SK-N-SH treated with all-trans-retinoic acid at 6 μM for 48 hours (cell line): ENCODE measurements around the gene AKT3.

Experiments
- ATAC-seq: fragments of 200-7000 bp; cut with Tn5 transposase; 3 replicates; pipeline ENCODE4 v1.9.1; 2020; ENCODE audit warnings: mild to moderate bottlenecking, moderate library complexity
- ARNTL ChIP-seq: fragments of 450-650 bp; formaldehyde crosslinking; IDR thresholded peaks from 2 replicates; pipeline ENCODE4 v1.5.0; 2020; ENCODE audit warnings: low read depth, mild to moderate bottlenecking, moderate library complexity, borderline replicate concordance
- BACH2 ChIP-seq: fragments of 250-450 bp; sonication (Bioruptor Pico); IDR thresholded peaks from 2 replicates; pipeline ENCODE4 v1.9.0; 2021; ENCODE audit warnings: mild to moderate bottlenecking, borderline replicate concordance
- CSDC2 ChIP-seq: fragments of 250-450 bp; sonication (Bioruptor Pico); IDR thresholded peaks from 2 replicates; pipeline ENCODE4 v1.5.0; 2020; ENCODE audit warnings: mild to moderate bottlenecking, moderate library complexity
- CSRNP3 ChIP-seq: fragments of 250-450 bp; sonication (Bioruptor Pico); IDR thresholded peaks from 2 replicates; pipeline ENCODE4 v1.5.1; 2021; ENCODE audit warnings: mild to moderate bottlenecking, moderate library complexity
- ESRRG ChIP-seq: fragments of 250-450 bp; sonication (Bioruptor Pico); IDR thresholded peaks from 2 replicates; pipeline ENCODE4 v1.6.1; 2021; ENCODE audit warnings: mild to moderate bottlenecking
- GLIS3 ChIP-seq: fragments of 250-450 bp; sonication (Bioruptor Pico); IDR thresholded peaks from 2 replicates; pipeline ENCODE4 v1.5.0; 2020; ENCODE audit warnings: mild to moderate bottlenecking, moderate library complexity
- ISL1 ChIP-seq: fragments of 250-450 bp; sonication (Bioruptor Pico); IDR thresholded peaks from 2 replicates; pipeline ENCODE4 v2.1.2; 2022; ENCODE audit warnings: mild to moderate bottlenecking, moderate library complexity
- OSR1 ChIP-seq: fragments of 250-450 bp; sonication (Bioruptor Pico); IDR thresholded peaks from 2 replicates; pipeline ENCODE4 v1.8.0; 2022; ENCODE audit warnings: moderate library complexity, mild to moderate bottlenecking, inconsistent platforms
- PATZ1 ChIP-seq: fragments of 250-450 bp; sonication (Bioruptor Pico); IDR thresholded peaks from 2 replicates; pipeline ENCODE4 v1.8.0; 2020; ENCODE audit warnings: mild to moderate bottlenecking, moderate library complexity, borderline replicate concordance
- PPARA ChIP-seq: fragments of 250-450 bp; sonication (Bioruptor Pico); IDR thresholded peaks from 2 replicates; pipeline ENCODE4 v1.5.0; 2020; ENCODE audit warnings: mild to moderate bottlenecking, borderline replicate concordance
- RARB ChIP-seq: fragments of 250-450 bp; sonication (Bioruptor Pico); IDR thresholded peaks from 2 replicates; pipeline ENCODE4 v1.8.0; 2021; ENCODE audit warnings: mild to moderate bottlenecking, moderate library complexity
- SNAI2 ChIP-seq: fragments of 250-450 bp; sonication (Bioruptor Pico); IDR thresholded peaks from 2 replicates; pipeline ENCODE4 v1.5.0; 2020; ENCODE audit warnings: mild to moderate bottlenecking, moderate library complexity
- TCF4 ChIP-seq: fragments of 250-450 bp; sonication (Bioruptor Pico); IDR thresholded peaks from 2 replicates; pipeline ENCODE4 v1.8.0; 2021; ENCODE audit warnings: mild to moderate bottlenecking, moderate library complexity, borderline replicate concordance
- TOX ChIP-seq: fragments of 250-450 bp; sonication (Bioruptor Pico); IDR thresholded peaks from 2 replicates; pipeline ENCODE4 v1.8.0; 2021; ENCODE audit warnings: mild to moderate bottlenecking, moderate library complexity, borderline replicate concordance
- TSHZ2 ChIP-seq: fragments of 250-450 bp; sonication (Bioruptor Pico); IDR thresholded peaks from 2 replicates; pipeline ENCODE4 v1.5.0; 2020; ENCODE audit warnings: mild to moderate bottlenecking, moderate library complexity
- ZC3H10 ChIP-seq: fragments of 250-450 bp; sonication (Bioruptor Pico); IDR thresholded peaks from 2 replicates; pipeline ENCODE4 v1.5.1; 2021; ENCODE audit warnings: mild to moderate bottlenecking, moderate library complexity
- ZFP3 ChIP-seq: fragments of 250-450 bp; sonication (Bioruptor Pico); IDR thresholded peaks from 2 replicates; pipeline ENCODE4 v1.5.0; 2020; ENCODE audit warnings: mild to moderate bottlenecking, moderate library complexity
- ZFP30 ChIP-seq: fragments of 450-650 bp; formaldehyde crosslinking; IDR thresholded peaks from 2 replicates; pipeline ENCODE4 v1.5.0; 2022; ENCODE audit warnings: mild to moderate bottlenecking, moderate library complexity
- ZNF565 ChIP-seq: fragments of 450-650 bp; formaldehyde crosslinking; conservative IDR thresholded peaks from 2 replicates; pipeline ENCODE4 v1.5.0; 2020; ENCODE audit warnings: low read depth, mild to moderate bottlenecking, moderate library complexity
- ZNF70 ChIP-seq: fragments of 450-650 bp; formaldehyde crosslinking; IDR thresholded peaks from 2 replicates; pipeline ENCODE4 v1.5.0; 2020; ENCODE audit warnings: mild to moderate bottlenecking, moderate library complexity
- TF ChIP-seq, protein P1 (sequence below): fragments of 250-450 bp; sonication (Bioruptor Pico); IDR thresholded peaks from 2 replicates; pipeline ENCODE4 v1.8.0; 2021; ENCODE audit warnings: low read depth, mild to moderate bottlenecking, moderate library complexity, borderline replicate concordance
- TF ChIP-seq, protein P2 (sequence below): fragments of 250-450 bp; sonication (Bioruptor Pico); IDR thresholded peaks from 2 replicates; pipeline ENCODE4 v1.5.1; 2020; ENCODE audit warnings: low read depth, mild to moderate bottlenecking, moderate library complexity

The AKT3 gene

GRCh38 chr1:243844186-243844585 lies 5.9 kb downstream of the AKT3 start:
- ATAC-seq, result no peak
- TF ChIP-seq CSRNP3 (no peak), ZNF70 (CRISPR knock-in tag) (no peak), ZNF565 (CRISPR knock-in tag) (no peak), PATZ1 (CRISPR knock-in tag) (no peak), TSHZ2 (CRISPR knock-in tag) (no peak), ZC3H10 (CRISPR knock-in tag) (no peak), SNAI2 (no peak), ESRRG (no peak), ZFP3 (CRISPR knock-in tag) (no peak), CSDC2 (no peak), PPARA (no peak), OSR1 (no peak), RARB (CRISPR knock-in tag) (no peak), ZFP30 (CRISPR knock-in tag) (no peak), GLIS3 (CRISPR knock-in tag) (no peak), BACH2 (CRISPR knock-in tag) (no peak)
- TF ChIP-seq, protein P1, sequence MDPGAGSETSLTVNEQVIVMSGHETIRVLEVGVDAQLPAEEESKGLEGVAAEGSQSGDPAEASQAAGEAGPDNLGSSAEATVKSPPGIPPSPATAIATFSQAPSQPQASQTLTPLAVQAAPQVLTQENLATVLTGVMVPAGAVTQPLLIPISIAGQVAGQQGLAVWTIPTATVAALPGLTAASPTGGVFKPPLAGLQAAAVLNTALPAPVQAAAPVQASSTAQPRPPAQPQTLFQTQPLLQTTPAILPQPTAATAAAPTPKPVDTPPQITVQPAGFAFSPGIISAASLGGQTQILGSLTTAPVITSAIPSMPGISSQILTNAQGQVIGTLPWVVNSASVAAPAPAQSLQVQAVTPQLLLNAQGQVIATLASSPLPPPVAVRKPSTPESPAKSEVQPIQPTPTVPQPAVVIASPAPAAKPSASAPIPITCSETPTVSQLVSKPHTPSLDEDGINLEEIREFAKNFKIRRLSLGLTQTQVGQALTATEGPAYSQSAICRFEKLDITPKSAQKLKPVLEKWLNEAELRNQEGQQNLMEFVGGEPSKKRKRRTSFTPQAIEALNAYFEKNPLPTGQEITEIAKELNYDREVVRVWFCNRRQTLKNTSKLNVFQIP, result no peak
- TF ChIP-seq, protein P2, sequence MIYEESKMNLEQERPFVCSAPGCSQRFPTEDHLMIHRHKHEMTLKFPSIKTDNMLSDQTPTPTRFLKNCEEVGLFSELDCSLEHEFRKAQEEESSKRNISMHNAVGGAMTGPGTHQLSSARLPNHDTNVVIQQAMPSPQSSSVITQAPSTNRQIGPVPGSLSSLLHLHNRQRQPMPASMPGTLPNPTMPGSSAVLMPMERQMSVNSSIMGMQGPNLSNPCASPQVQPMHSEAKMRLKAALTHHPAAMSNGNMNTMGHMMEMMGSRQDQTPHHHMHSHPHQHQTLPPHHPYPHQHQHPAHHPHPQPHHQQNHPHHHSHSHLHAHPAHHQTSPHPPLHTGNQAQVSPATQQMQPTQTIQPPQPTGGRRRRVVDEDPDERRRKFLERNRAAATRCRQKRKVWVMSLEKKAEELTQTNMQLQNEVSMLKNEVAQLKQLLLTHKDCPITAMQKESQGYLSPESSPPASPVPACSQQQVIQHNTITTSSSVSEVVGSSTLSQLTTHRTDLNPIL (CRISPR knock-in tag), result no peak

GRCh38 chr1:243842978-243843511 lies 7.0 kb downstream of the AKT3 start:
- TF ChIP-seq ZC3H10 (CRISPR knock-in tag) (no peak), PATZ1 (CRISPR knock-in tag) (no peak), TOX (CRISPR knock-in tag) (0 out of 2 replicates have a peak, but pooled peaks have one; percentile 30)
- ATAC-seq, result peak; percentile 94

GRCh38 chr1:243842161-243842560 lies 7.9 kb downstream of the AKT3 start:
- peak; percentile 8; the same call in 1 of the 3 replicates for ATAC-seq
- no peak for TF ChIP-seq RARB (CRISPR knock-in tag)
- TF ChIP-seq SNAI2, result no peak
- no peak for TF ChIP-seq ZFP3 (CRISPR knock-in tag)
- no peak for TF ChIP-seq ZFP30 (CRISPR knock-in tag)
- no peak for TF ChIP-seq ISL1 (CRISPR knock-in tag)
- TF ChIP-seq TCF4 (CRISPR knock-in tag), result no peak
- TF ChIP-seq TSHZ2 (CRISPR knock-in tag), result no peak
- no peak for TF ChIP-seq ARNTL (CRISPR knock-in tag)
- TF ChIP-seq PATZ1 (CRISPR knock-in tag), result no peak
- TF ChIP-seq CSDC2, result no peak
